ENCODE results near the gene GIGYF2.

Gene GIGYF2

DNA sequence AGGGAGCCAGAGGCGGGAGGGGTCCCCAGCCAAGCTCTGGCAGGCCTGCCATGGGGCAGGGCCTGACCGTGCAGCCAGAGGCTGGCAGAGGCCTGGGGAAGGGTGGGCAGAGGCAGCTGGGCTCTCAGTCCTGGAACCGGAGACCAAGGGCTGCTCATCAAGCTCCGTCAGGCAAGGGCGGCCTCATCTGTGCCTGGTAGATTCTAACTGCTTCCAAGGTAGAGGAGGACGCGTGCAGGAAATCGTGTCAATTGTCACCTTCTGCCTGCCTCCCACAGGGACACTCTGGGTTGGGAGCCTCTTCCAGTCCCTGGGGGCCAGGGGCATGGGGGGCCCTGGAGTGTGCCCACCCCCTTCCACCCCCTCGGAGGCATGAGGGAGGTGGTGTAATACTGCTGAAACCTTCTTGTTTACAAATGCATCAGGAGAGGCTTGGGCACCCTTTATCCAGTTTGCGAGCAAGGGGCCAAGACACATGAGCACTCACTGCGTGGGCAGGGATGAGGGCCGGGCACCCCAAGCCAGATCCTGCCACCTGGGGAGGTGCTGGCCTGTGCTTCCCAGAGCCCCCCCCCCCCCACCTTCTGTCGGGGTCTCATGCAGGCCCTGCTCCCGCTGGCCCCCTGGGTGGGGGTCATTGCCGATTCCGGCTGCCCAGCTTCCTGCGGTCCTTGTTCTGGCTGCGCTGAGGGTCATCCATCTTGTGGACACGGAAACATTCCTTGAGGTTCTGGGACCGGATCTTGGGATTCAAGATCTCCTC is 181.9 kb downstream of the GIGYF2 start:
- DNase-seq (ENCODE audit: low read depth): no peak

DNA sequence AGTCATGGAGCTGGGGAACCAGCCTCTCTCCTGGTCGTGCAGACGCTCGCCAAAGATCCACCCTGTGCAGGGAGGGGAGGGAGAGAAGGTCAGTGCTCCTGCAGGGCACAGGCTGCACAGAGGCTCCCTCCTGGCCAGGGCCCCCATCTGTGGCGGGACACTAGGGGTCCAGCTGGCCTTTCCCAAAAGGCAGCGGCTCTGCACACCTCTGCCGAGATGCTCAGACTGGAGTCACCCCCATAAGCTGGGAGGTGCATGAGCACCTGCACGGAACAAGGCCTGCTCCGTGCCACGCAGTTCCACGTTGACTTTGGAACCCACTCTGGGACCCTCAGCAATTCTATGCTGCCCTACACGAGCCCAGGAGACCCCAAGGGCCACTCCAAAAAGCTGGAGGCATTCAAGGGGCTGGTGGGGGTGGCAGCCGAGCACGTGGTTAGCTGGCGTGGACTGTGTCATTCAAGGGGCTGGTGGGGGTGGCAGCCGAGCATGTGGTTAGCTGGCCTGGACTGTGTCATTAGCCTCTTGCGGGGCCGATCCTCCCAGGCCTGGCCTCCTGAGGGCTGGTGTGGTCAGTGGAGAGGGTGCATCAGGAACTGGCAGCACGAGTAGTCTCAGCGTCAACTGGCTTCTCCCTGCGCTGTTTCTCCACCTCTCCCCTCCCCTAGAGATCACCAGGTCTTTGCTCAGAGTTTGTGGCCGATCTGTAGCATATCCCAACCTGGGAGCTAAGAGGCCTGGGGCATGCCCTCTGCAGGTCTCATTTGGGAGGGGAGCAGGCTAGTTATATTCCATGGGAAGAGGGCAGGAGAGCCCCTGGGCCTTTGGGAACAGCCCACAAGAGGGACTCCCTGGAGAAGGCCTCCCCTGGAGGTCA is 182.7 kb downstream of the GIGYF2 start:
- no peak for DNase-seq (ENCODE audit: low read depth)

DNA sequence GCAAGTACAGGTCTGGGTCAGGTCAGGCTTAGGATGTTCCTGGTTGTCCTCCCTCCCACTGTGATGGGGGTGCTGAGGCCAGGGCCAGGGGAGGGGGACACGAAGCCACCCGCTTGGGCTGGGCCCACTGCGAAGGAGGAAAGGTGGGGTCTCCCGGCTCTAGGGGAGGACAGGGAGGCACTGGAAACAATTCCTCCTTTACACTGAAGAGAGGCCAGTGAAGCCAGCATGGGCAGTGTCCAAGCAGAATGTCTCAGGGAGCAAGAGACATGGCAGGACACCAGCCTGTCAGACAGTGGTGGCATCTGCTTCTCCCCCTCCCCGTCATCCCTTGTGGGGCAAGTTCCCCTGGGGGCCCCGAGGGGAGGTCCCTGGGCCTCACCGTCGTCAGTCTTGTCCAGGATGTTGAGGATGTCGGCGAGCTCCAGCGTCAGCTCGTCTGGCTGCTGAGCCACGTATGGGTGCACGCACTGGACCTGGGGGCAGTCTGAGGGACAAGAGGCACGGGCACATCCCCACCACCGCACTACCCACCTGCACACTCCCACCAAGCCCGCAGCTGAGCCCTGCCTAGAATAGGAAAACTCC is 183.7 kb downstream of the GIGYF2 start:
- DNase-seq (ENCODE audit: low read depth): no peak

DNA sequence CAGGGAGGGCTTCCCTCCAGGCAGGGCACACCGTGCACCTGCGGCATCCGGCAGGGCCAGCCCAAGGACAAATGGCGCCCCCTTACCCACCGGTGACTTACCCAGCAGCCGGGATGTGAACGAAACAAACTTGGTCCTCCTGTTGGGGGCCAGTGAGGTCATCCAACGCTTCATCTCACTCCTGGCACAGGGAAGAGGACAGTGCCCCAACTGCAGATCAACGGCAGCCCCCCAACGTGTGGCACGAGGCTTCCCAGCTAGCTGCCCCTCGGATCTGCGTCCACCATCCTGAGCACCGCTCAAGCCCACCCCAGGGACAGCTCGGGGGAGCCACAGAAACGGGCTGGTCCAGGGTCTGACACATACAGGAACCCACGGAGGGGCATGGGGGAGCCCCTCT is 185.0 kb downstream of the GIGYF2 start:
- DNase-seq (ENCODE audit: low read depth): no peak

DNA sequence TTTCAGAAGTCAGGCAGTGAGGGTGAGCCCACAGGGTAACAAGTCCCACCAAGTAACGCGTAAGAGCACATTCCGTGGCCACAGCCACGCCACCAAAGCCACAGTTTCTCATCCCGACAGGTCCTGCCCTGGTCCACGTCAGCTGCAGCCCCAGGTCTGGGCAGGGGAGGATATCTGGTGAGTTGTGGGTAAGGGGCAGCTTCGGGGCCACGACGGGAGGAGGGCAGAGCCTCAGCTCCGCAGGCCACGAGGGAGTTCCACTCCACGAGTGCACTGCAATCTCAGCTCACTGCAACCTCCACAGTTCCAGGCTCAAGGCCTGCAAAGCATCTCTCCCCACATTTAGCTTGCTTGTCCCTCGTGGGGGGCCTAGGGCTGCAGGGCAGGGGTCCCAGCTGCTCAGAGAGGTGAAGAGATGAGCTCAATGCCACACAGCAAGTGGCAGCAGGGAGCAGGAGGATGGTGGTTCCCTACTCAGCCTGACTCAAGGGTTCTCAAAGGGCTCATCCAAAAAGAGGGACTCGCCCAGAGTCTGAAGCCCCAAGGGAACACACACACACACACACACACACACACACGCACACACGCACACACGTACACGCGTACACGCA is 185.5 kb downstream of the GIGYF2 start:
- DNase-seq (ENCODE audit: low read depth): no peak

DNA sequence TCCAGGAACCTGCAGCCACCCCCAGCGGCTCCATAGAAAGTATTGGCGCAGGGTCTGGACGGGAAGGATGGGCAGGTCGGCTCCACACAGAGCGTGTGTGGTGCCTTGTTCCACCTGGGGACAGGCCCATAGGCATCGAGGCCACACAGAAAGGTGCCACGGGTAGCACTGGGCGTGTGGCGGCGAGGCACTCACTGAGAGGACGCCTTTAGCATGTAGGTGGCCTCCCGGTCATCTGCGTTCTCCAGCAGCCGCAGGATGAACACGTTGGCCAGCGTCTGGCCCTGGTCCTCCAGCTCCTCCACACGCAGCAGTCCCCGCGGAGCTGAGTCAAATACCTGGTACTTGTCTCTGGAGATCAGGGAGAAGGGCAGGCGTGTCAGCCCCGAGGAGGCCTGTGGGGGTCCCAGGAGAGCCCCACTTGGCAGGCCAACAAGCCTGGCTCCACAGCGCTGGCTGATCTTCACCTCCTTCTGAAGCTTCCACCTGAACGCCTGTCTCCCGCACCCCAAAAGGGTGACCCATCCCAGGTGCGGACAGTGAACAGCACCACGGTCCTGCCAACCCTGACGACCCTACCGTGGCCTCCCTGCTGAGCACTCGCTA is 186.1 kb downstream of the GIGYF2 start:
- no peak for DNase-seq (ENCODE audit: low read depth)

DNA sequence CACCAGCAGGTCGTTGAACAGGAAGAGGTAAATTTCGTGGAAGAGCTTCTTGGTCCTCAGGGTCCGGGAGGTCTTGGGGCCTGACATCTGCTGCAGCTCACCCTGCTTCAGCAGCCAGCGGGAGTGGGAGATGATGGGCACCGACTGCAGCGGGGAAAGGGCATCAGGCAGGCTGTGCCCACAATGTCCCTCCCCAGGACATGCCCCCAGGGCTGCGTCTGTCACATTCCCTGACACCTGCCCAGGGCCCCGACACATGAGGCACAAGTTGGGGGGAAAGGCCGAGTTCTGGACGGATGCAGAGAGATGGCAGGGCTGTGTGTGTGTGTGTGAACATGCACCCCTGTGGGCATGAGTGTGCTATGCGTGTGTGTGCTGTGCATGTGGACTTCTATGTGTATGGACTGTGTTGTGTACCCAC is 186.9 kb downstream of the GIGYF2 start:
- DNase-seq (ENCODE audit: low read depth): no peak

DNA sequence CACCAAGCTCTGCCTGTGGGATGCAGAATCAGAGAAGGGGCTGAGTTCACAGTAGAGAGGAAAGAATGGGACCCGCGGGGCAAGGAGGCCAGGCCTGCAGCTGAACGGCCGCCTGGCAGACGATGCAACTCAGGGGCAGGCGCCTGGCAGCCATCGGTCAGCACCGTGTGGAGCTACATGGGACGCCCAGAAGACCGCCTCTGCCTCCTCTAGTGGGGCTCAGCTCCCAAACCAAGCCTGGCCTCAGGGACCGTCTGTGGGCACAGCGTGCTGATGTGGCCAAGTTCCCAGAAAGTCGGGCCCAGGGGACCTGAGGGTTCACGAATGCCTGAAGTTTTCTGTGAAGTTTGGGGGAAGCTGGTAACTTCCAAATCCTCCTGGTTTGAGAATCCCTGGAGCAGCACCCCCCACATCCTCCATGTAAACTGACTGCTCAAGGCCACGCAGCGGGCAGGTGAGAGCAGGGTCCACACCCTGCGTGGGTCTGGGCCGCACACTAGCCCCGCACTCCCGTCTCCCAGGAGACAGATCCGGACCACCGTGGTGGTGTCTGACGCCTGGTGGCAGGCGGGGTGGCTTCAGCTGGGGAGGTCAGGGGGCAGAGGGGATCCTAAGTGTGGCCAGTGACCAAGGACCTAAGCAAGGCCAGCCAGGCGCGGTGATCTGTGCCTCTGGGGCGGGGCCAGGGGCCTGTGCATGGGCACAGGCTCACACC is 187.6 kb downstream of the GIGYF2 start:
- DNase-seq (ENCODE audit: low read depth): no peak

DNA sequence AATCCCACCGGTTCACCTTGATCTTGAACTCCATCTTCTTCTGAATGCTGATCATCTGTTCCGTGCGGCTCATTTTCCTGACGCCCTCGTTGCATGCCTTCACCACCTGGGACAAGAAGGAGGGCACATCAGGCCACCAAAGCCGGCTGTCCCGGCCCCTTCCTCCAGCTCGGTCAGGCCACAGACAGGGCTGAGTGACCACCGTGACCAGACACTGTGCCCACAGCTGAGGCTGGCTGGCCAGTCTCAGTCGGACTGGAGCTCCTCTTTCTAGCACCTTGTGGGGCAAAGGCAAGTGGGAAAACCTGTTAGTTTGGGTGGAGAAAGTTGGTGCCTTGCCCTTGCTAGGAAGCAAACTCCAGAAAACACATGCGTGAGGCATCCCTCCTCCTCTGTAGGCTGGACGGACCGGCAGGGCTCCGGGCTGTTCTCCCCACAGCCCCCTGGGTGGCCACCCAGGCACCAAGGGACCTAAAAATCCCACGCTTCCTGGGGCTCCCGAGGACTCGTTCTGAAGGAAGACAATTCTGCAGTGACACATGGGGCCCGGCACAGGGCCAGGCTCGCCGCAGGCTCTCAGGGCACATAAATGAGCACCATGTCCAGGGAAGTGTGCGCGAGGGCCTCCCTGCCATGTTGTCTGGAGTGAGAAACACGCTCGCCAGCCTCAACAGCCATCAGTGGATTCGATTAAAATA is 188.3 kb downstream of the GIGYF2 start:
- no peak for DNase-seq (ENCODE audit: low read depth)

DNA sequence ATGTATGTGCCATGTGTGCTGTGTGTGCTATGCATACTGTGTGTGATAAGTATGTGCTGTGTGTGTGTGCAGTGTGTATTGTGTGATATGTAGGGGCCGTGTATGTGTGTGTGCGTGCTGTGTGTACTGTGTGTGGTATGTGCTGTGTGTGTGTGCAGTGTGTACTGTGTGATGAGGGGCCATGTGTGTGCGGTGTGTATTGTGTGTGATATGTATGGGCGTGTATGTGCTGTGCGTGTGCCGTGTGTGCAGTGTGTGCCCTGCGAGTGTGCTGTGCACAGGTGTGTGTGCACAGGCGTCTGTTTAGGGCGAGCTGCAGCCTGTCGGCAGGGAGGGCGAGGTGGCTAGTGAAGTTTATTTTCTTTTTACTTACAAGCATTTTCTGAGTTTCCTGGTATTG is 189.0 kb downstream of the GIGYF2 start:
- DNase-seq (ENCODE audit: low read depth): no peak

DNA sequence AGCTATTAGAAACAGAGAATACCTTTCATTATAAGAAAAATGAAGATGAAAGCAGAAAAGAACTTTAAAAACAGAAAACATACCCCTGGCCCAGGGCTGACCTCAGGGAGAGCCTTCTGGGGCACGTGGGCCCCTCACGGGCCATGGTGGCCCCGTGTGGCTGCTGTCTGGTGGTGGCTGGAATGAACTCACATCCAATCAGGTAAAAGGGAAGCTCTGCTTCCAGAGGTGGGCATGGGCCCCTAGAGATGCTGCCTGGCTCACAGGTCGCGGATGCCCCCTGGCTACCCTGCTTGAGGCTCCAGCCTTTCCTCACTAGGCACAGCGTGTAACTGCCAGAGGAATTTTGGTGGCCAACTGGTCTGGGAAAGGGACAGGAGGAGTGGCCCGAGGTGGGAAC is 189.5 kb downstream of the GIGYF2 start:
- DNase-seq (ENCODE audit: low read depth): no peak

DNA sequence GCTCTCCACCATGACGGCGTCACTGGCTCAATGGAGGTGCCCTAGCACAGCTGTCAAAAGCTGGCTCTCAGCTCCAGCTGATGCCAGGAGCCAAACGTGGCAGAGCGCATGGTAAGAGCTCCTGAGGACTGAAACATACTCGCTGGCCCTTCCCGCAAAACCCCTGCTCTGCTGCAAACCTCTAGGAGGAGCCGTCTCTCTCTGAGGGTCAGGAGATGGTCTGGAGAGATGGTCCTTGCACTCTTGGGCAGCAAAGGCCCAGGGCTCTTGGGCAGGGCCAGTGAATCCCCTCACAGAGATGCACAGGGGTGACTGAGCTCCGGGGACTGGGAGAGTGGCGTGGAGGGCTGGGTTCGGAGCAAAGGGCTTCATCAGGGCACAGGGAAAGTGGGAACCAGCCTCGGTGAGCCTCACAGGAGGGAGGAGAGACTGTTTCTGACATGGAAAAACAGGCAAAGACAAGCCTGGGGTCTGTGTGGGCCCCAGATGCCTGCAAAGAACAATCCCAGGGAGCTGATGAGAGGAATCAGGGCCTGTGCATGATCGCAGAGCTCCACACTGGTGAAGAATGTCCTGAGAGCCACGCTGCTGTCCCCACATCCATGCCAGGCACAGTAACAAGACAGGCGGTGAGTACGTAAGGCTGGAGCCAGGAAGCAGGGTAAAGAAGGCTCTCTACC is 190.2 kb downstream of the GIGYF2 start:
- no peak for DNase-seq (ENCODE audit: low read depth)

DNA sequence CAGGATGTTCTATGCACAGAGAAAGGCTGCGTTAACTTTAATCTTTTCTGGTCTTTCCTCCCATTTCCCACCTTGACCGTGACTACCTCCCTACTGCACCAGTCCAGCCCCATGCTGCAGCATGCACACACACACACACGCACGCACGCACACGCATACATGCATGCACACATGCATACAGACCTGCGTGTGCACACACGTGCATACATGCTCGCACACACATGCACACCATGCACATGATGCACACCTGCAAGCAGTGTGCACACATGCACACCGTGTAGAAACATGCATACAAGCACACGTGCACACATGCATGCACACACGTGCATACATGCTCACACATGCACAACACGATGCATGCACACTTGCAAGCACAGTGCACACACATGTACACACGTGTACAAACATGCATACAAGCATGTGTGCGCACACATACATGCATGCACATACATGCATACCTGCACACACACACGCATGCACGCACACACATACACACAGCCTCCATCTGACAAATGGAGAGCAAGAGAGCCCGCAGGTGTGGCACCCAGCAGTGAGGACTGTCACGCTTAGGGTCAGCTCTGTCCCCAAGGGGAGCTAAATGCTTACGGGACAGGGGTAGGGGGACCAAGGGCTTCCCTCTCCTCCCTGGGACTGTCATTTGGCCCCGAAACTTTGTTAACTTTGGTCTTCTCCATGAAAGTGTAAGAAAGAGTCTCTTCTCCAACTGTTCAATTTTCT is 191.1 kb downstream of the GIGYF2 start:
- no peak for DNase-seq (ENCODE audit: low read depth)

DNA sequence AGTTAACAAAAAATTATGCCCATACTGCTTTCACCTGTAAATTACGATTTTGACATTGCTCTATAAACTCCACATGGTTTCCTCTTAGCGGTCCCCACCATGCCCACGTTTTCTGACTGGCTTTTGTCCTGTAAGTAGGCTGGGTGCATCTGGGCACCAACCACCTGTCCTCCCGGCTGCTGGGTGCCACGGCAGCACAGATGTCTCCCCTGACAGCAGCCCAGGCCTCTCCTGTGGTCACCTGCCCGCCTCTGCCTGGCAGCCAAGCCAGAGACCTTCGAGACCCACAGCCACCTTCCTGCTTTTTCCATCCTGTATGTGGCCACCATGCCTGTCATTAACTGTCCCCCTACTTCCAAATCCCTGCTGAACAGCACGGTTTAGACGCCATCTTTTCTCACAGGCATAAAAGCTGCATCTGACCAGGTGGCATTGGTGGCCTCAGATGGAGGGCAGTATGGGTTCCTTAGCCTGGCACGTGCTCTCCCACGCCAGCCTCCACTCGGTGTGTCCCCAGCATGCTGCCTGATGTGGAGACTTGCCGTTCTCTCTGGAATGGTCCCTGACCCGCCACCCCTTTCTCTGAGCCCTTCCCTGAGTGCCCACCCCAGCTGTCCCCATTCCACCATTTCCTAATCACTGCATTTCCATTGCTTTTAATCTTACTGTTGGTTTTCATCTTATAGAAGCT is 191.9 kb downstream of the GIGYF2 start:
- DNase-seq (ENCODE audit: low read depth): no peak

DNA sequence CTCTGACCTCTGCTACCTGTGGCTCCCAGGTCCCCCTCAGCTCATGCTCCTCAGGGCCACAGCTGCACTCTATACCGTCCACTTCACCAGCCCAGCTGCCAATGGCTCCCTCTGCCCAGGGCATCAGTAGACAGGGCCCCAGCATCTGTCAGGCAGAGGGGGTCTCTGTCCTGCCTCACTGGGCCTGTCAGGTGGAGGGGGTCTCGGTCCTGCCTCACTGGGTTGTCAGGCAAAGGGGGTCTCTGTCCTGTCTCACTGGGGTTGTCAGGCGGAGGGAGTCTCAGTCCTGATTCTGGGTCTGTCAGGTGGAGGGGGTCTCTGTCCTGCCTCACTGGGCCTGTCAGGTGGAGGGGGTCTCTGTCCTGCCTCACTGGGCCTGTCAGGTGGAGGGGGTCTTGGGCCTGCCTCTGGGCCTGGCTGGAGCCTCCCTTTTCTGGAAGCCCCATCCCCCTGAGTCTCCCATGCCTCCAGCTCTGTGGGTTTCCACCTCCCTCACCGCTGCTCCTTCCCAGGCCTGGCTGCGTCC is 192.8 kb downstream of the GIGYF2 start:
- DNase-seq (ENCODE audit: low read depth): no peak

DNA sequence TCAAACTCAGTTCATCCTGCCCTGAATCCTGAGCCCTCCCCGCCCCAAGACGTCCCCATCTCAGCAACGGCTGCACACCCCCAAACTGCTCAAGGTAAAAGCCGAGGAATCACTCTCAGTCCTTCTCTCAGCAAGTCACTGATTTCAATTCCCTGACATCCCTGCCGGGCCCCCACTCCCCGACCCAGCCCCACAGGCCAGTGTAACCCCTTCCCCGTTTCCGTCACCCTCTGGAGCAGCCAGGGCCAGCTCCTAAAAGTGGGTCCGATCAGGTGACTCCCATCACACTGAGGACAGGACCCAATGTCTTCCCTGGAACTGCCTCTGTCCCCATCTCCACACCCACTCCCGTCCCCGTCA is 193.4 kb downstream of the GIGYF2 start:
- DNase-seq (ENCODE audit: low read depth): no peak

DNA sequence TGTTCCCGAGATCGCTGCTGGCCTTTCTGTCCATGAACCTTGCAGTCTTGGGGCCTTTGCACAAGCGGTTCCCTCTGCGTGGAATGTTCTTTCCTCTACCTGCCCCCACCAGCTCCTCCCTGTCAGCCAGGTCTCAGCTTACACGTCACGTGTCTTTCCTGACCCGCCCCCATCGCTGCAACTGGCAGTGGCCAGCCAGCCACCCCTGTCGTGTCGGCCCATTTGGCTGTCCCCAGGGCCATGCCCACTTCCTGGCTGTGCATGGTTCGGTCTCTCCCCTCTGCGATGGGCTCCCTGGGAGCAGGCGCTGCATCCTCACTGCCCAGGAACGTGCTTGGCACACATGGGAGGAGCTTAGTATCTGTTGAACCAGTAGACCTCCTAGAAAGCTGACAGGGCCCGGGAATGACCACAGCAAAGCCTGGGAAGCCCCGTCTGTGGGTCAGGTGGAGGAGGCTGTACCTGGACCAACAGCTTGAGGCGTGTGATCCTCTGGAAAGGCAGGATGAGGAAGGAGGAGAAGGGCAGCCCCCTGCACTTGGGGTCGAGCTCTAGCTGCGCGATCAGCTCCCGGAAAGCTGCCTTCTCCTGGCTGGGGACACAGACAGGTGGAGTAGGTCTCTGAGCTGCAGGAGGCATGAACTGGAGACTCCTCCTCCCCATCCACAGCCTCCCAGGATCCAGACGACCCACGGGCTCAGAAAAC is 193.9 kb downstream of the GIGYF2 start:
- no peak for DNase-seq (ENCODE audit: low read depth)

DNA sequence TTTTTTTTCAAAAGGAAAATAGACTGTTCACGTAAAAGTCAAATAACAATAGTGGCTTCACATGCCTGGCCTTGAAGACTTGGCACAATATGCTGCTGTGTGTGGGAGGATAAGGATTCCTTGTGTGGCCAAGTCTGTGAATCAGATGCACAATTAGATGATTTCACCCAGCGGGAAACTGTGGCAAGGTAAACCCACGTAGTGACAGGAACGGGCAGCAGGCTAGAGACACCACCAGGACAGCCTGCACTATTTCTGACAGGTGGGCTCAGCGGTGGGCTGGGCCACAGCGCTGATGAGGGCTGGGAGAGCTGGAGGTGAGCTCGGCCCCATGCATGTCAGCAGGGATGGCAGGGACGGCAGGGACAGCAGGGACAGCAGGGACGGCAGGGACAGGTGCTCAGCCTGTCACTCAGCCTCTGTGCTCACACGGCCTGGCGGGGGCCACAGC is 194.5 kb downstream of the GIGYF2 start:
- DNase-seq (ENCODE audit: low read depth): no peak
